Measurements from ENCODE around the gene SH3BP4.
"Not testable (repeated sequence)": the region's sequence is repeated elsewhere in the genome, so short reads cannot be mapped to it uniquely, and the experiment has no call there.

SH3BP4 gene

DNA sequence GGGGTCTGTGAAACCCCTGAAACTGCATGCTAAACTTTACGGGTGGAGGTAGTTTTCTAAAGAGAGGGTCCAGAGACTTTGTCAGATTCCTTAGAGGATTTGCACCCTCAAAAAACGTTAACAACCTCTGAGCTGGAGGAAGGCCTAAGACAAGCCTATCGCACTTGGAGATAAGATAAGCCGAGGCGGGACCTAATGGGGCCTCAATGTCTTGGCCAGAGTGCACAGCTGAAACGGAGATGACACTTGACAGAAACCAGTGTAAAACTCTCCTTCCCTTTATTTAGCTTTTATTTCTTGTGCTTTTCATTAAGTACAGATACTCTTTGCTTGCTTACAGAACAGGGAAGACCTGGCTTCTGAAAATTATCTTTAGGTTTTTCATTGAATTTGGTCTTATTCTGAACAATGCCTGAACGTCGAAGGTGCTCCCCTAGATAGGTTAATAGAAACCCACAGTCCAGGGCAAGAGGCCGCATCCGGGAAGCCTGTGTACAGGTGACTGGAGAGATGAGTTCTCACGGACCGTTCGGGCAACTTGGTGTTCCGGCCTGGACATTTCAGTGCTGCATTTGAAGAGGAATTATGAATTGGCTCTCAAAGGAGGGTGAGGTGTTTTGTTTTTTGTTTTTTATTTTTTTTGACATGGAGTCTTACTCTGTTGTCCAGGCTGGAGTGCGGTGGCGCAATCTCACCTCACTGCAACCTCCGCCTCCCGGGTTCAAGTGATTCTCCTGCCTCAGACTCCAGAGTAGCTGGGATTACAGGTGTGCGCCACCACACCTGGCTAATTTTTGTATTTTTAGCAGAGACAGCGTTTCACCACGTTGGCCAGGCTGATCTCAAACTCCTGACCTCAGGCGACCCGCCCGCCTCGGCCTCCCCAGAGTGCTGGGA, 49.7 kb downstream of the SH3BP4 start:
- no peak for DNase-seq

GRCh38 chr2:235002198-235003095, 50.6 kb downstream of the SH3BP4 start:
- no peak for DNase-seq

- DNase-seq: no peak
These were observed 51.4 kb downstream of the SH3BP4 start for GRCh38 chr2:235003096-235003775.

- no peak for DNase-seq
These were observed 52.6 kb downstream of the SH3BP4 start for GRCh38 chr2:235004329-235004903.

DNA sequence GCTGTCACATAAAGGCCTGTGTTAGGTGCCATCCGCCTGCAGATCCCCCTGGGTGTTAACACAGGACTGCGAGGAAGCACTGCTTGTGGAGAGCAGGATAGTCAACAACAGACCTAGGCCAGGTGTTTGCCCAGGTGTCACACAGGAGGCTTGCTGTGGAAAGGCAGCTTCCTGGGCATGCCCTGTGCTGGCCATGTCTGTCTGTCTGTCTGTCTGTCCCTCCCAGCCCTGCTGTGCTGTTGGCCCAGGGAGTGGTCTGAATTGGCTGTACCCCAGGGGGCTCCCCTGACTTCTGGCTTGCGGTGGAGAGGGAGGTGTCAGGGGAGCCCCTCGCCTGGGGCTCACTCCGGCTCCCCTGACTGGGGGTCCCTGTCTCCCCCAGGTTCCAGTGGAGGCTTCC, 53.2 kb downstream of the SH3BP4 start:
- no peak for DNase-seq

DNA sequence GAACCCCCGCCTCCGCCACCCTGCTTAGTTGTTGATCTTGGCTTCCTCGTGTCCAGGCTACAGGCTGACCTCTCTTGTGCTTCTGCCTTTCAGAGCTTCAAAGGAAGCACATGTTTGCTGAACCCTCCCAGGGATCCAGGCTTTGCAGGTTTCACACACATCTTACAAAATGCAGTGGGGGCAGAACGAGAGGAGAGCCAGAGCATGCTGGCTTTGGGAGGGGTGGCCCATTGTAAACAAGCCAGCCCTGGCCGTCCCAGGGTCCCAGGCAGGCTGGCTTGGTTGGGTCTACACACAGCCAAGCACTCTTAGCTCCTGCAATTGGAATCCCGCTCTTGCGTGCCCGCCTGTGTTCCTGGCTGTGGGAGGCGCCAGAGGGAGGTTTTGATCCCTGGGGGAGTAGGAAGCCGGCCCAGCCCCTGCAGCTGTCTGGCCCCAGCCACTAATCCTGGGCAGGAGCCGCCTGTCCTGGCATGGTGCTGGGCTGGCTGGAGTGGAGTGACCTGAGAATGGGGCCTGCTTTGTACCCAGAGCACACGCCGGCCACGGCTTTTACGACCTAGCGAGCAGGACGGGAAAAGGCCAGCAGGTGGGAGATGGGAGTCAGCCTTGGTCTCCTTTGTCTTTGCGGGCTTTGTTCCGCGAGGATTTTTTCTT, 53.9 kb downstream of the SH3BP4 start:
- DNase-seq: no peak

DNA sequence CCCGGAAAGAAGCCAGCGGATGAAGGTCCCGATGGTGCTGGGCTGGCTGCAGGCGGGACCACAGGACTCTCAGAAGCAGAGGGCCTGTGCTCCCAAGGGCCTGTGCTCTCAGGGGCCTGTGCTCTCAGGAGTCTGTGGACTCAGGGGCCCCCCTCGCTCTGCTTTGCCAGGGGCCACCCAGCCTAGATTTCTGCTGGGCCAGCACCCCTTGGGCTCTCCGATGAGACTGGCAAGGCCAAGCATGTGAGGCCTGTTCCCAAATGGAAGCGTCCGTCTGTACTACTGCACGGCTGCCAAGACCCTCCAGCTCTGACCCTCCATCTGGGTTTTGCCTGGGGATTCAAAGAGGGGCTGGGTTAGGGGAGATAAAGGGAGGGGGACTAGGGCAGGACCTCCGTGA, 54.6 kb downstream of the SH3BP4 start:
- DNase-seq: no peak

DNA sequence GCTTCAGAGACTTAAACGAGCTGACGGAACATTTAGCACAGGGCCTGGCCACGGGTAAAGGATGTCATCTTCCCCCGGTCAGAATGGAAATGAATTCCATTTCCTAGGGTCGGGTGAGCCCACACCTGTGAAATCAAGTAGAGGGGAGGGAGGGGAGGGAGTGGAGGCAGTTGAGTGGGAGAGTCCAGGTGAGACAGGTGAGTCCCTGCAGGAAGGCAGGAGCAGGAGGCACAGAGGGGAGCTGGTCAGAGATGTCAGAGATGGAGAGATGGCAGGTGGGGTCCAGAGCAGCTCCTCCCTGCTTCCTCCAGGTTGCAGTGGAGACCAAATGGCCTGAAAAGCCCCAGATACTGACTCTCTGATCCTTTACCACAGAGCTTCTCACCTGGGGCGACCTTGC, 55.2 kb downstream of the SH3BP4 start:
- DNase-seq: no peak

GRCh38 chr2:235007664-235008457, 56.0 kb downstream of the SH3BP4 start:
- no peak for DNase-seq

- no peak for DNase-seq
These were observed 56.8 kb downstream of the SH3BP4 start for GRCh38 chr2:235008584-235009044.

GRCh38 chr2:235009081-235009480, 57.3 kb downstream of the SH3BP4 start:
- DNase-seq: no peak

DNA sequence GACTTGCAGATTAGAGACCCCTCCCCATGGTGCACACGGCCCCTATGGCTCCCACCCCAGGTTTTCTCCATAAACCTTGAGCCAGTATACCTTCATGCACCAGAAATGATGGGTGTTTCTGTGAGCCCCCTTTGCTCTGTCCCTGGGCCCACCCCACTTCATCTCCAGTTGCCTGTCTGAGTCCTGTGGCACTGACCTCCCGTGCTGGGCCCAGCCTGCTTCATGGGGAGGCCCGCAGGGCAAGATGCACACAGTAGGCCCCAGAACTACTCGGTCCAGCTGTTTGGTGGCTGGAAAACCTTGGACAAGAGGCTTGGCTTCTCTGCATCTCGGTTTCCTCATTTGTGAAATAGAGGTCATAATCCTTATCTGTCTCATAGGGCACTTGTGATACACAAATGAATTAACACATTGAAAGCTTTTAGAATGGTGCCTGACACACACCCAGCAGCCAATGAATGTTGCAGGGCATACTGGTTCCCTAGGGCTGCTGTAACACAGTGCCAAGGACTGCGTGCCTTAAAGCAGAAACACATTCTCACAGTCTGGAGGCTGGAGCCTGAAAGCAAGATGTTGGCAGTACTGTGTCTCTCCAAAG, 58.4 kb downstream of the SH3BP4 start:
- no peak for DNase-seq

GRCh38 chr2:235011607-235011928, 59.8 kb downstream of the SH3BP4 start:
- no peak for DNase-seq

GRCh38 chr2:235011929-235012631, 60.3 kb downstream of the SH3BP4 start:
- DNase-seq: no peak

- DNase-seq: no peak
These were observed 65.6 kb downstream of the SH3BP4 start for GRCh38 chr2:235017441-235017840.

DNA sequence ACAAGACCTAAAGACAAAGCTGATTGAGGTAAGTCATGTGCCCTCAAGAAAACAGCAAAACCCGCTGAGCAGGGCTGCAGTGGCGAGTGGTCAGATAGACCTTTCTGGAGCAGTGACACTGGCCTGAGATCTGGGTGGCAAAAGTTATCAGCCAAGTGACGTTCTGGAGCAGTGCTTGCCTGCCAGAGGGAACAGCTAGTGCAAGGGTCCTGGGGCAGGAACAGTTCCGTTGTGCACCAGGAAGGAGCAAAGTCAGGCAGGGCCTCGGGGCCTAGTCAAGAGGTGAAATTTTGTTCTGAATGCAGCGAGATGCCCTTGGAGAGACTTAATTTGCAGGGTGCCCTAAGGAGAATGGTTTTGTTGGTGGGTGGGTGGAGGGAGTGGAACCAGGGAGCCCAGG, 67.0 kb downstream of the SH3BP4 start:
- no peak for DNase-seq

GRCh38 chr2:235020141-235020540, 68.3 kb downstream of the SH3BP4 start:
- DNase-seq: not testable (repeated sequence)

GRCh38 chr2:235021752-235022151, 69.9 kb downstream of the SH3BP4 start:
- DNase-seq: no peak

DNA sequence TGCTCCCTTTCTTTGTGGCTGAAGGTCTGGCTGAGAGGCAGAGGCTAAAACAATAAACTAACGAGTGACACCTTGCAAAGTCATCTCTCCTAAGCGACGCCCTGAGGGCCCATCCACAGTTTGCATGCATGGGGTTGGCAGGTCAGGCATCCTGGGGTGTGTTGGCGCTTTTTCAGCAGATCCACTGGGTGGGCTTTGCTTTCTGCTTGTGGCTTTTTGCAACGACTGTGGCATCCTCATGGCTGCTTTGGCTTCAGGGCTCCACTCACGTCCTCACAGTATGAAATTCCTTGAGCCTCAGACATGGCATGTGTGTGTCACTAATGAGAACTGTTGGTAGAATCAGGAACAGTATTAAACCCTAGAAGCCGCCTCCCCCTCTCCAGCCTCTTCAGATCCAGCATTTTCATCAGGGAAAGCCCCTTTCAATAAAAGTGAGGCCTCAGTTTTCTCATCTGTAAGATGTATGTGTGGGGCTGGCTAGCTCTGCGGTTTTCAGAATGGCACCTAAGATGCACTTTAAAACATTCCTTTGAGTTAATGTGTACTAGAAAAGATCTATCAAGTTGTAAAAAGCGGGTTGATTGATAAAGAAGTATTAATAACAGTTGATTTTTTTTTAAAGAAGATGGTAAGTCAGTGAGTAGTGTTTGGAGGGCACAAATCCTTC, 72.5 kb downstream of the SH3BP4 start:
- no peak for DNase-seq

Measured in activated gamma-delta T cell treated with Interleukin-2 at 50 U/mL for 16 hours (primary cell).